Peyer's patch (tissue), 4 donors: ENCODE measurements around the gene COX7B. TPM values are rescaled to one million over a fixed set of nuclear protein-coding genes. Genes with fewer than 3 reads are reported as not detected.
"Not testable (repeated sequence)": the region's sequence is repeated elsewhere in the genome, so short reads cannot be mapped to it uniquely, and the experiment has no call there.

Source experiments
- DNase-seq, 3 donors: peaks; one replicate each; pipeline ENCODE4 v3.0.0-alpha.2; 2017 to 2019
- H3K27ac ChIP-seq, 4 donors: fragments of 200-600 bp; sonication (generic); one replicate each; pipeline ENCODE4 v1.5.1; 2016 to 2019
- H3K27me3 ChIP-seq, 2 donors: fragments of 200-600 bp; sonication (generic); one replicate each; pipeline ENCODE4 v1.5.1; 2019
- H3K36me3 ChIP-seq, 3 donors: fragments of 200-600 bp; sonication (generic); one replicate each; pipeline ENCODE4 v1.5.1; 2016 to 2019
- H3K4me1 ChIP-seq, 4 donors: fragments of 200-600 bp; sonication (generic); one replicate each; pipeline ENCODE4 v1.5.1; 2016 to 2019
- H3K4me3 ChIP-seq, 4 donors: fragments of 200-600 bp; sonication (generic); 1 replicate in 3 of 4; 2 replicates in 1 of 4; pipeline ENCODE4 v1.5.1; 2016 to 2019; ENCODE audit warnings: mild to moderate bottlenecking in 1 of 4
- H3K9me3 ChIP-seq, 4 donors: fragments of 200-600 bp; sonication (generic); one replicate each; pipeline ENCODE4 v1.5.1; 2016 to 2019; ENCODE audit warnings: mild to moderate bottlenecking in 1 of 4
- POLR2A ChIP-seq, 2 donors: fragments of 450-650 bp; IDR thresholded peaks; one replicate each; pipeline ENCODE4 v1.5.1; 2017; ENCODE audit warnings: antibody characterized with exemption in 2 of 2, mild to moderate bottlenecking in 2 of 2, moderate library complexity in 2 of 2
- total RNA-seq, 4 donors: library from RNA; depleted of rRNA; stranded (reverse); fragments of >200 nt; gene quantifications; one replicate each; pipeline ENCODE4 v1.1.0, GENCODE V29; 2016
- TF ChIP-seq, protein P1 (sequence below), 6 experiments: fragments of 450-650 bp in 4 of 6; fragments of 200-600 bp in 2 of 6; sonication (generic) in 1 of 6; IDR thresholded peaks; one replicate each; pipeline ENCODE4 v1.5.1; 2017 to 2019; ENCODE audit warnings: antibody characterized with exemption in 6 of 6, mild to moderate bottlenecking in 3 of 6, moderate library complexity in 1 of 6

COX7B gene
- total RNA-seq, 4 donors from 2014 or later, result 402 to 457 (median 432) TPM

DNA sequence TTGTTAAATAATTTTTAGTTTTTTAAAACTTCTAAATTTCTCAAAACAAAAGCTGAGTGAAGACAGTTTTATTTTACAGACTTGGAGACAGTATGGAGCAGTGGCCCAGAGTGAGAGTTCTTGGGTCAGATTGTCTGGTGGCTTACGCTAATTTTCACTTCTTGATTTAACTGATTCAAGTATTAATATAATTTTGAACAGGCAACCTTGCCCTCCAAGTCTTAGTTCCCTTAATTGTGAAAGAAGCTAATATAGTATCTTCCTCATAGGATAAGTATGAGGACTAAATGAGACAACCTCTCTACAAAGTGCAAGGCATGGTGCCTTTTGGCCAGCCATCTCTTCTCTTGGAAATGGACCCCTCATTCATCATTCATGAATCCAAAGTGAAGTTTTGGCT is 36.6 kb downstream of the COX7B start:
- Histone ChIP-seq H3K27me3 (no peaks in the 10 kb centered on the region), H3K4me1 (no peaks in the 10 kb centered on the region)
- no peak for DNase-seq

DNA sequence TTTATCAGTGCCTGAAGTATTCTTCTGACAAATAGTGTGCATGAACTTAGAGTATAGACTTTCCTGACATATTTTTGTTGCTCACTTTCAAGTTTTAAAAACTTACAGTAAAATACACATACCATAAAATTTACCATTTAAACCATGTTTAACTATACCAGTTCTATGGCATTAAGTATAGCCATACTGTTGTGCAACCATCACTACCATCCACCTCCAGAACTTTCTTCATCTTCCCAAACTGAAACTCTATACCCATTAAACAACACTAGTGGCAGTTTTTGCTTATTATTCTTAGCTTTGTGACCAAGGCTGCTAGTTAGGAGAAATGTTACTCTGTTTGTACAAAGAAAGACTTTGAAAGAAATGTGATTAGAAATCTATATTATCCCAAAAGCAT is 37.0 kb downstream of the COX7B start:
- Histone ChIP-seq H3K27me3 (no peaks in the 10 kb centered on the region), H3K27ac (no peak overlapping the region), H3K9me3 (no peaks in the 10 kb centered on the region), H3K36me3 (no peaks in the 10 kb centered on the region), H3K4me1 (no peaks in the 10 kb centered on the region), H3K4me3 (no peak overlapping the region)
- DNase-seq, result no peak
- no peak for TF ChIP-seq POLR2A (IDR thresholded peaks at IDR 0.05)
- TF ChIP-seq, protein P1, sequence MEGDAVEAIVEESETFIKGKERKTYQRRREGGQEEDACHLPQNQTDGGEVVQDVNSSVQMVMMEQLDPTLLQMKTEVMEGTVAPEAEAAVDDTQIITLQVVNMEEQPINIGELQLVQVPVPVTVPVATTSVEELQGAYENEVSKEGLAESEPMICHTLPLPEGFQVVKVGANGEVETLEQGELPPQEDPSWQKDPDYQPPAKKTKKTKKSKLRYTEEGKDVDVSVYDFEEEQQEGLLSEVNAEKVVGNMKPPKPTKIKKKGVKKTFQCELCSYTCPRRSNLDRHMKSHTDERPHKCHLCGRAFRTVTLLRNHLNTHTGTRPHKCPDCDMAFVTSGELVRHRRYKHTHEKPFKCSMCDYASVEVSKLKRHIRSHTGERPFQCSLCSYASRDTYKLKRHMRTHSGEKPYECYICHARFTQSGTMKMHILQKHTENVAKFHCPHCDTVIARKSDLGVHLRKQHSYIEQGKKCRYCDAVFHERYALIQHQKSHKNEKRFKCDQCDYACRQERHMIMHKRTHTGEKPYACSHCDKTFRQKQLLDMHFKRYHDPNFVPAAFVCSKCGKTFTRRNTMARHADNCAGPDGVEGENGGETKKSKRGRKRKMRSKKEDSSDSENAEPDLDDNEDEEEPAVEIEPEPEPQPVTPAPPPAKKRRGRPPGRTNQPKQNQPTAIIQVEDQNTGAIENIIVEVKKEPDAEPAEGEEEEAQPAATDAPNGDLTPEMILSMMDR (IDR thresholded peaks at IDR 0.05), result no peak

More for the DNA sequence above, 36.6 kb downstream of the COX7B start:
- Histone ChIP-seq H3K36me3 (no peaks in the 10 kb centered on the region), H3K4me3 (no peak overlapping the region), H3K27ac (no peak overlapping the region), H3K9me3 (no peaks in the 10 kb centered on the region)
- TF ChIP-seq POLR2A (IDR thresholded peaks at IDR 0.05), result no peak
- TF ChIP-seq, protein P1 (IDR thresholded peaks at IDR 0.05), result no peak

DNA sequence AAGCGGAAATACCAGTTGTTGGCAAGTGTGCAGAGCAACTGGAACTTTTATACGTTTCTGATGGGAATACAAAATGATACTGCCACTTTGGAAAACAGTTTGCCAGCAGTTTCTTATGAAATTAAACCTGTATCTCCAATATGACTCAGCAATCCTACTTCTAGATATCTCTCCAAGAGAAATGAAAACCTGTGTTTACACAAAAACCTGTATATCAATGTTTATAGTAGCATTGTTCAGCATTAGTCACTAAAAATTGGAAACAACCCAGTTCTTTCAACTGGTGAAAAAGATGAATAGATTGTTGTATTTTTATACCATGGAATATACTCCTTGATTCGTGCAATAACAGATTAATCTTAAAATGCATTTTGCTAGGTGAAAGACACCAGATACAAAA is 38.0 kb downstream of the COX7B start:
- Histone ChIP-seq H3K27ac (no peak overlapping the region), H3K36me3 (no peaks in the 10 kb centered on the region), H3K9me3 (no peaks in the 10 kb centered on the region), H3K4me1 (no peaks in the 10 kb centered on the region), H3K4me3 (no peak overlapping the region), H3K27me3 (no peaks in the 10 kb centered on the region)
- no peak for DNase-seq
- TF ChIP-seq, protein P1 (IDR thresholded peaks at IDR 0.05), result no peak
- TF ChIP-seq POLR2A (IDR thresholded peaks at IDR 0.05), result no peak

DNA sequence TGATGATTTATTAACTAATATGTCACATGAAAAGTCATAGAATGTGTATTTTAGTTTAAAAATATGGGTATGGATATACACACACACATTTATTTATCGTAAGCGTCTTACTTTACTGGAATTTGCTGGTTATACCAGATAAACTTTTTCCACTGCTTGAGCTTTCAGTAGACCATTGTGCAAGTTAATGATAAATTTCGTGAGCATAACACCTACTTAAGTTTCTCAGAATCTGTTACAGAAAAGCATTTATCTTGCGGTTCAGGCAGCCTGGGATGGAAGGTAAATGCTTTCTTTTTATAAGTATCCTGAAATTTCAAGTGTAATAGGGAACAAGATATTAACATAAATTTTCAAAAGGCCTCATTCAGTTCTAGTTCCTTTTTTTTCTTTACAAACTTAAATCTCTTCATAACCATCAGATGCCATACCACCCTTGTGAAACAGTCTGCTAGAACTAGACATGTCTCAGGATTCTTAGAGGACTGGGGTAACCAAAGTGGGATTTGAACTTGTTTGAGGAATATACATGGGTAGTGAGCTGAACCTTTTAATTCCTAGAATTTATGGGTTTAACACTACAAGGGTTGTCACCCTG is 38.9 kb downstream of the COX7B start:
- Histone ChIP-seq H3K27me3 (no peaks in the 10 kb centered on the region), H3K9me3 (no peaks in the 10 kb centered on the region), H3K4me1 (no peaks in the 10 kb centered on the region), H3K4me3 (no peak overlapping the region), H3K27ac (no peak overlapping the region), H3K36me3 (no peaks in the 10 kb centered on the region)
- no peak for DNase-seq
- TF ChIP-seq, protein P1 (IDR thresholded peaks at IDR 0.05), result no peak
- no peak for TF ChIP-seq POLR2A (IDR thresholded peaks at IDR 0.05)

DNA sequence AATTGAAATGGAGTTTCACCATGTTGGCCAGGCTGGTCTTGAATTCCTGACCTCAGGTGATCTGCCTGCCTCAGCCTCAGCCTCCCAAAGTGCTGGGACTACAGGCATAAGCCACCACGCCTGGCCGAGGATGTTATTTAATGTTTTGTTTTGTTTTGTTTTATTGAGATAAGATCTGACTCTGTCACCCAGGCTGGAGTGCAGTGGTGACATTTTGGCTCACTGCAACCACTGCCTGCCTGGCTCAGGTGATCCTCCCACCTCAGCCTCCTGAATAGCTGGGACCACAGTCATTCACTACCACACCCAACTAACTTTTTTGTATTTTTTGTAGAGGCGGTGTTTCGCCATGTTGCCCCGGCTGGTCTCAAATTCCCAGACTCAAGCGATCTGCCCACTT is 45.8 kb downstream of the COX7B start:
- DNase-seq, H3K9me3 ChIP-seq, H3K27me3 ChIP-seq, H3K4me3 ChIP-seq, H3K4me1 ChIP-seq, H3K36me3 ChIP-seq, H3K27ac ChIP-seq: not testable (repeated sequence)

DNA sequence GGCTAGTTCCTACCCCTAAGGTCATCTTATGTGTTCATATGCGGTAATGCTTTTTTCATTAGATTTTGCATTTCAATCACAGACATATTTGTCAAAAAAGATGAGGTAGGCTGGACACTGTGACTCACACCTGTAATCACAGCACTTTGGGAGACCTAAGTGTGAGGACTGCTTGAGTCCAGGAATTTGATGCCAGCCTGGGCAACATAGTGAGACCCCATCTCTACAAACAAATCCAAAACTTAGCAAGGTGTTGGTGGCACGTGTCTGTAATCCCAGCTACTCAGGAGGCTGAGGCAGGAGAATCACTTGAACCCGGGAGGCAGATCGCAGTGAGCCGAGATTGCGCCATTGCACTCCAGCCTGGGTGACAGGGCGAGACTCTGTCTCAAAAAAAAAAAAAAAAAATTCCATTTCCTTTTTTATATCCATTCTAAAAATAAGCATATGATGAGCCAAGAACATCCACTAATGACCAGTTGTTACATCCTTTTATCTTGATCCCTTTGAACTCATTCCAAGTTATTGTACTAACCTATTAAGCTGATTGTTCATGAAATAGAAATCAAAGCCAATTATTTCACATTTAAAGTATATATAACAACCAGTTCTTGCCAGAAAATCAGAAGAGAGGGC is 46.8 kb downstream of the COX7B start:
- no peak overlapping the region for H3K4me3 ChIP-seq
- H3K9me3 ChIP-seq, result no peaks in the 10 kb centered on the region
- H3K4me1 ChIP-seq, result no peaks in the 10 kb centered on the region
- no peak for TF ChIP-seq POLR2A (IDR thresholded peaks at IDR 0.05)
- TF ChIP-seq, protein P1 (IDR thresholded peaks at IDR 0.05), result no peak
- H3K27ac ChIP-seq, result no peak overlapping the region
- no peak for DNase-seq
- no peaks in the 10 kb centered on the region for H3K36me3 ChIP-seq
- no peaks in the 10 kb centered on the region for H3K27me3 ChIP-seq
